ENCODE measurements around the gene PTPRA.

Gene PTPRA

GRCh38 chr20:2866236-2866635 is 7.0 kb upstream of the PTPRA start:
- no peak for DNase-seq (ENCODE audit: low read depth)
- TF ChIP-seq, protein P1, sequence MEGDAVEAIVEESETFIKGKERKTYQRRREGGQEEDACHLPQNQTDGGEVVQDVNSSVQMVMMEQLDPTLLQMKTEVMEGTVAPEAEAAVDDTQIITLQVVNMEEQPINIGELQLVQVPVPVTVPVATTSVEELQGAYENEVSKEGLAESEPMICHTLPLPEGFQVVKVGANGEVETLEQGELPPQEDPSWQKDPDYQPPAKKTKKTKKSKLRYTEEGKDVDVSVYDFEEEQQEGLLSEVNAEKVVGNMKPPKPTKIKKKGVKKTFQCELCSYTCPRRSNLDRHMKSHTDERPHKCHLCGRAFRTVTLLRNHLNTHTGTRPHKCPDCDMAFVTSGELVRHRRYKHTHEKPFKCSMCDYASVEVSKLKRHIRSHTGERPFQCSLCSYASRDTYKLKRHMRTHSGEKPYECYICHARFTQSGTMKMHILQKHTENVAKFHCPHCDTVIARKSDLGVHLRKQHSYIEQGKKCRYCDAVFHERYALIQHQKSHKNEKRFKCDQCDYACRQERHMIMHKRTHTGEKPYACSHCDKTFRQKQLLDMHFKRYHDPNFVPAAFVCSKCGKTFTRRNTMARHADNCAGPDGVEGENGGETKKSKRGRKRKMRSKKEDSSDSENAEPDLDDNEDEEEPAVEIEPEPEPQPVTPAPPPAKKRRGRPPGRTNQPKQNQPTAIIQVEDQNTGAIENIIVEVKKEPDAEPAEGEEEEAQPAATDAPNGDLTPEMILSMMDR (IDR thresholded peaks at IDR 0.05; ENCODE audit: low read depth, low read length, missing control alignments), result no peak

GRCh38 chr20:2867081-2867864 is 6.0 kb upstream of the PTPRA start:
- no peak overlapping the region for H3K4me3 ChIP-seq (ENCODE audit: low read depth, low read length)
- TF ChIP-seq, protein P1 (IDR thresholded peaks at IDR 0.05; ENCODE audit: low read depth, low read length, missing control alignments), result no peak
- no peak for DNase-seq (ENCODE audit: low read depth)

More at GRCh38 chr20:2866236-2866635, 7.0 kb upstream of the PTPRA start:
- H3K4me3 ChIP-seq (ENCODE audit: low read depth, low read length), result no peak overlapping the region

- TF ChIP-seq, protein P1 (IDR thresholded peaks at IDR 0.05; ENCODE audit: low read depth, low read length, missing control alignments), result no peak
- no peak overlapping the region for H3K4me3 ChIP-seq (ENCODE audit: low read depth, low read length)
- no peak for DNase-seq (ENCODE audit: low read depth)
Measured at GRCh38 chr20:2869381-2869780, 3.9 kb upstream of the PTPRA start.

DNA sequence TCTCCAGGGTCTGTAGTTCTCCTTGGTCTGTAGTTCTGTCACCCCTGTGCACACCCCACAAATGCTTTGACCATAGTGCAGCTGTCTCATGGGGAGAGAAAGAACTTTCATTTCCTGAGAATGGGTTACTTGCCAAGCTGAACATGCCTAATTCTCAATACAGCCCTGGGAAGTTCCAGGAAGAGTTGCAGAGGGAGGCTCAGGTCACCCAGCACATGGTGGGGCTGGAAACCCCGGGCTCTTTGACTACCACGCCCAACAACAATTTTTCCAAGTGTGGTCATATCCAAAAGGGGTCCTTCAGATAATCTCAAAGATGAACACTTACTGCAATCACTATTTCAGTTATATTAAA is 2.2 kb upstream of the PTPRA start:
- TF ChIP-seq, protein P1 (IDR thresholded peaks at IDR 0.05; ENCODE audit: low read depth, low read length, missing control alignments), result no peak
- no peak overlapping the region for H3K4me3 ChIP-seq (ENCODE audit: low read depth, low read length)

GRCh38 chr20:2871661-2872458 is 1.4 kb upstream of the PTPRA start:
- DNase-seq (ENCODE audit: low read depth), result no peak
- TF ChIP-seq, protein P1 (IDR thresholded peaks at IDR 0.05; ENCODE audit: low read depth, low read length, missing control alignments), result no peak
- peak overlapping the region; percentile 82 for H3K4me3 ChIP-seq (ENCODE audit: low read depth, low read length)

More for the DNA sequence above, 2.2 kb upstream of the PTPRA start:
- DNase-seq (ENCODE audit: low read depth), result no peak

DNA sequence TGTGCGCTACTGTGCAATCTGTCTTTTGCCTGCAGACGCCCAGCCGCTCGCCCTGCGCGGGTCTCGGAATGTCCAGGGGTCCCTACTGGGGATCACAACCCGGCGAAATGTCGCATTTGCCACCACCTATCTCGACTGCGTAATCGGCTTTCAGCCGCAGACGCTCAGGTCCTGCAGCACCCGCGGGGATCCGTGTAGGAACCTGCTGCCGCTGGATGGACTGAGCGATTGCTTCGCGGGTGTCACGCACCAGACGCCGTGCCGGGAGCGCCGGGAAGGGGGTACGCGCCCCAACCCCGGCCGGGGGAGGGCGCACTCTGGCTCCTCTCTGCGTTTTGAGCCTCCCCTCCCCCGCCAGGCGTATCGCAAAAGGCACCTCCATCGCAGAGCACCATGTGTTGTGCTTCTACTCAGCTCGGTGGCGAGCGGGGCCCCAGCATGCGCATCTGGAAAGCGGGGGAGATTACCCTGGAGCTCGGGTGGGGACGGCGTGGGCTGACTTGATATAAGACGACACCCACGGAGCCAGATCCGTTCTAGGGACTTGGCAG is 747 bp upstream of the PTPRA start:
- TF ChIP-seq, protein P1 (IDR thresholded peaks at IDR 0.05; ENCODE audit: low read depth, low read length, missing control alignments), result peak; percentile 51
- H3K4me3 ChIP-seq (ENCODE audit: low read depth, low read length), result peak overlapping the region; percentile 82
- no peak for DNase-seq (ENCODE audit: low read depth)
